Loucy (cell line): Measurements from ENCODE around the gene C18orf32.

Experiments used
- EZH2phosphoT487 ChIP-seq: fragments of 200-600 bp; IDR thresholded peaks from 2 replicates; pipeline ENCODE4 v1.6.1; 2018; ENCODE audit warnings: antibody characterized with exemption, mild to moderate bottlenecking, moderate library complexity, borderline replicate concordance
- TF ChIP-seq, protein P1 (sequence below): fragments of 200-600 bp; sonication (generic); conservative IDR thresholded peaks from 2 replicates; pipeline ENCODE4 v1.5.1; 2014; ENCODE audit warnings: mild to moderate bottlenecking, antibody characterized with exemption, low read length

- TF ChIP-seq, protein P1, sequence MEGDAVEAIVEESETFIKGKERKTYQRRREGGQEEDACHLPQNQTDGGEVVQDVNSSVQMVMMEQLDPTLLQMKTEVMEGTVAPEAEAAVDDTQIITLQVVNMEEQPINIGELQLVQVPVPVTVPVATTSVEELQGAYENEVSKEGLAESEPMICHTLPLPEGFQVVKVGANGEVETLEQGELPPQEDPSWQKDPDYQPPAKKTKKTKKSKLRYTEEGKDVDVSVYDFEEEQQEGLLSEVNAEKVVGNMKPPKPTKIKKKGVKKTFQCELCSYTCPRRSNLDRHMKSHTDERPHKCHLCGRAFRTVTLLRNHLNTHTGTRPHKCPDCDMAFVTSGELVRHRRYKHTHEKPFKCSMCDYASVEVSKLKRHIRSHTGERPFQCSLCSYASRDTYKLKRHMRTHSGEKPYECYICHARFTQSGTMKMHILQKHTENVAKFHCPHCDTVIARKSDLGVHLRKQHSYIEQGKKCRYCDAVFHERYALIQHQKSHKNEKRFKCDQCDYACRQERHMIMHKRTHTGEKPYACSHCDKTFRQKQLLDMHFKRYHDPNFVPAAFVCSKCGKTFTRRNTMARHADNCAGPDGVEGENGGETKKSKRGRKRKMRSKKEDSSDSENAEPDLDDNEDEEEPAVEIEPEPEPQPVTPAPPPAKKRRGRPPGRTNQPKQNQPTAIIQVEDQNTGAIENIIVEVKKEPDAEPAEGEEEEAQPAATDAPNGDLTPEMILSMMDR = no peak
- TF ChIP-seq EZH2phosphoT487 = no peak
These were observed 5.1 kb downstream of the C18orf32 start for GRCh38 chr18:49481907-49482306.
